ENCODE data around the gene CAMTA2.
"Not testable (repeated sequence)": the region's sequence is repeated elsewhere in the genome, so short reads cannot be mapped to it uniquely, and the experiment has no call there.

CAMTA2 gene

DNA sequence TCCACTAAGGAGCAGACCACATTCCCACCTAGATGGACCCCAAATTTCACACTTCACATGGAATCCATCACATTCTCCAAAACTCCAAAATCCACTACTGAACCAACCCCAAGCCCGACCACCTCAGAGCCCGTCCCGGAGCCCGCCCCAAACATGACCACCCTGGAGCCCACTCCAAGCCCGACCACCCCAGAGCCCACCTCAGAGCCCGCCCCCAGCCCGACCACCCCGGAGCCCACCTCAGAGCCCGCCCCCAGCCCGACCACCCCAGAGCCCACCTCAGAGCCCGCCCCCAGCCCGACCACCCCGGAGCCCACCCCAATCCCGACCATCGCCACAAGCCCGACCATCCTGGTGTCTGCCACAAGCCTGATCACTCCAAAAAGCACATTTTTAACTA lies 53.8 kb downstream of the CAMTA2 start:
- no peak overlapping the region for H3K27ac ChIP-seq (ENCODE audit: insufficient read depth, low read length, poor library complexity, severe bottlenecking)
- H3K9me3 ChIP-seq (ENCODE audit: control insufficient read depth, low read length), result no peaks in the 10 kb centered on the region
- no peak overlapping the region for H3K4me3 ChIP-seq (ENCODE audit: insufficient read depth, low read depth, low read length, poor library complexity, severe bottlenecking)
- peaks cover 22% of the 10 kb centered on the region for H3K36me3 ChIP-seq (ENCODE audit: control insufficient read depth, insufficient read depth, low read length)
- H3K27me3 ChIP-seq (replicated peaks; ENCODE audit: control insufficient read depth, insufficient read depth, low read length, poor library complexity, severe bottlenecking), result no peaks in the 10 kb centered on the region
- peaks cover 15% of the 10 kb centered on the region for H3K4me1 ChIP-seq (ENCODE audit: control insufficient read depth, insufficient read depth, low read length, poor library complexity, severe bottlenecking)
- DNase-seq, result no peak

- H3K4me3 ChIP-seq (ENCODE audit: insufficient read depth, low read depth, low read length, poor library complexity, severe bottlenecking), result no peak overlapping the region
- H3K4me1 ChIP-seq (ENCODE audit: control insufficient read depth, insufficient read depth, low read length, poor library complexity, severe bottlenecking), result peaks cover 11% of the 10 kb centered on the region
- H3K27ac ChIP-seq (ENCODE audit: insufficient read depth, low read length, poor library complexity, severe bottlenecking), result no peak overlapping the region
- H3K36me3 ChIP-seq (ENCODE audit: control insufficient read depth, insufficient read depth, low read length), result peaks cover 16% of the 10 kb centered on the region
- H3K9me3 ChIP-seq (ENCODE audit: control insufficient read depth, low read length), result no peaks in the 10 kb centered on the region
- no peak for DNase-seq
- H3K27me3 ChIP-seq (replicated peaks; ENCODE audit: control insufficient read depth, insufficient read depth, low read length, poor library complexity, severe bottlenecking), result no peaks in the 10 kb centered on the region
Observed at GRCh38 chr17:4932756-4933155, 54.7 kb downstream of the CAMTA2 start.

DNA sequence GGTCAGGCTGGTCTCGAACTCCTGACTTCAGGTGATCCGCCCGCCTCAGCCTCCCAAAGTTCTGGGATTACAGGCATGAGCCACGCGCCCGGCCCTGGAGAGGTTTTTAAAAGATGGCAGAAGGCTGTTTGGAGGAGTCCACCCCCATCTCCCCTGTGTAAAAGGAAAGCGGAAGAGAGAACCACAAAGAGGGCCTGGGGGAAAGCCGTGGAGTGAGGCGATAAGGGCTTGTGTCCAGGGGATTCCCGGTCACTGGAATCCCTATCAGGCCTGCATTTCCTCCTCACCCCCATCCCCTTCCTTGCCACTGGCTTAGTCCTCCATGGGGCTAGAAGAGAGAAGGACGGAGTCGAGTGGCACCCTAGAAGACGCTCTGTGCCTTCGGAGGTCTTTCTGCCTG lies 55.5 kb downstream of the CAMTA2 start, which contains the start of gene GP1BA:
GP1BA (plus strand) TSS at position 315 of the 400 bp plus-strand sequence. CDS start 328 bp downstream, outside the sequence.
- DNase-seq, result no peak
- Histone ChIP-seq H3K4me1 (ENCODE audit: control insufficient read depth, insufficient read depth, low read length, poor library complexity, severe bottlenecking) (peaks cover 11% of the 10 kb centered on the region), H3K27me3 (replicated peaks; ENCODE audit: control insufficient read depth, insufficient read depth, low read length, poor library complexity, severe bottlenecking) (no peaks in the 10 kb centered on the region), H3K36me3 (ENCODE audit: control insufficient read depth, insufficient read depth, low read length) (peaks cover 8% of the 10 kb centered on the region), H3K4me3 (ENCODE audit: insufficient read depth, low read depth, low read length, poor library complexity, severe bottlenecking) (no peak within 1 kb of the TSS), H3K27ac (ENCODE audit: insufficient read depth, low read length, poor library complexity, severe bottlenecking) (no peak within 1 kb of the TSS), H3K9me3 (ENCODE audit: control insufficient read depth, low read length) (no peaks in the 10 kb centered on the region)

- DNase-seq, result no peak
- H3K9me3 ChIP-seq (ENCODE audit: control insufficient read depth, low read length), result no peaks in the 10 kb centered on the region
- peaks cover 3% of the 10 kb centered on the region for H3K4me1 ChIP-seq (ENCODE audit: control insufficient read depth, insufficient read depth, low read length, poor library complexity, severe bottlenecking)
- no peak overlapping the region for H3K27ac ChIP-seq (ENCODE audit: insufficient read depth, low read length, poor library complexity, severe bottlenecking)
- H3K4me3 ChIP-seq (ENCODE audit: insufficient read depth, low read depth, low read length, poor library complexity, severe bottlenecking), result no peak overlapping the region
- no peaks in the 10 kb centered on the region for H3K36me3 ChIP-seq (ENCODE audit: control insufficient read depth, insufficient read depth, low read length)
- H3K27me3 ChIP-seq (replicated peaks; ENCODE audit: control insufficient read depth, insufficient read depth, low read length, poor library complexity, severe bottlenecking), result no peaks in the 10 kb centered on the region
Observed at GRCh38 chr17:4928881-4929280, 58.6 kb downstream of the CAMTA2 start.

DNA sequence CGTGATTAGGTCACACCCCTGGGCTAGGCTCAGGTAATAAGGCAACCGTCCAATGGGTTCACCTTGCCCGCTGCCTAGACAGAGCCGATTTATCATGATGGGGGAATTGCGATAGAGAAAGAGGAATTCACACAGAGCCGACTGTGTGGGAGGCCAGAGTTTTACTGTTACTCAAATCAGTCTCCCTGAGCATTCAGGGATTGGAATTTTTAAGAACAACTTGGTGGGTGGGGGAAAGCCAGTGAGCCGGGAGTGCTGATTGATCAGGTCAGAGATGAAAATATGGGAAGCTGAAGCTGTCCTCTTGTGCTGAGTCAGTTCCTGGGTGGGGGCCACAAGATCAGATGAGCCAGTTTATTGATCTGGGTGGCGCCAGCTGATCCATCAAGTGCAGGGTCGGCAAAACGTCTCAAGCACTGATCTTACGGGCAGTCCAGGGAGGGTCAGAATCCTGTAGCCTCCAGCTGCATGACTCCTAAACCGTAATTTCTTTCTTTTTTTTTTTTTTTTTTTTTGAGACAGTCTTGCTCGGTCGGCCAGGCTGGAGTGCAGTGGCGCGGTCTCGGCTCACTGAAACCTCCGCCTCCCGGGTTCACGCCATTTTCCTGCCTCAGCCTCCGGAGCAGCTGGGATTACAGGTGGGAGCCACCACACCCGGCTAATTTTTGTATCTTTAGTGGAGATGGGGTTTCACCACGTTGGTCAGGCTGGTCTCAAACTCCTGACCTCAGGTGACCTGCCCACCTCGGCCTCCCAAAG lies 60.7 kb downstream of the CAMTA2 start:
- H3K9me3 ChIP-seq (ENCODE audit: control insufficient read depth, low read length); DNase-seq: not testable (repeated sequence)

DNA sequence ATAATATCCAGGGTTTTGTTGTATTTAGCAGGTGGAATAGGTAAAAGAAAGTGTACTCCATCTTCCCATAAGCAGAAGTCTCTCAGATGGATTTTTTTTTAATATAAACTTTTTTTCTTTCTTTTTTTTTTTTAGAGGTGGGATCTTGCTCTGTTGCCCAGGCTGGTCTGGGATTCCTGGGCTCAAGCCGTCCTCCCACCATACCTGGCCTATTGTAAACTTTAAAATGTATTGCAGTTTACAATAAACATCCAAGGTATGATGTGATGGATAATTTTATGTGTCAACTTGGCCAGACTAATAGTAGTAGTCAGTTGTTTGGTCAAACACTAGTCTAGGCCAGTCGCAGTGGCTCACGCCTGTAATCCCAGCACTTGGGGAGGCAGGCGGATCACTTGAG lies 66.2 kb downstream of the CAMTA2 start:
- Histone ChIP-seq H3K27me3 (replicated peaks; ENCODE audit: control insufficient read depth, insufficient read depth, low read length, poor library complexity, severe bottlenecking) (no peaks in the 10 kb centered on the region), H3K36me3 (ENCODE audit: control insufficient read depth, insufficient read depth, low read length) (no peaks in the 10 kb centered on the region), H3K9me3 (ENCODE audit: control insufficient read depth, low read length) (no peaks in the 10 kb centered on the region), H3K4me3 (ENCODE audit: insufficient read depth, low read depth, low read length, poor library complexity, severe bottlenecking) (no peak overlapping the region), H3K27ac (ENCODE audit: insufficient read depth, low read length, poor library complexity, severe bottlenecking) (no peak overlapping the region), H3K4me1 (ENCODE audit: control insufficient read depth, insufficient read depth, low read length, poor library complexity, severe bottlenecking) (no peaks in the 10 kb centered on the region)
- no peak for DNase-seq

More for the DNA sequence above, 60.7 kb downstream of the CAMTA2 start:
- H3K27ac ChIP-seq (ENCODE audit: insufficient read depth, low read length, poor library complexity, severe bottlenecking); H3K27me3 ChIP-seq (replicated peaks; ENCODE audit: control insufficient read depth, insufficient read depth, low read length, poor library complexity, severe bottlenecking); H3K4me3 ChIP-seq (ENCODE audit: insufficient read depth, low read depth, low read length, poor library complexity, severe bottlenecking); H3K4me1 ChIP-seq (ENCODE audit: control insufficient read depth, insufficient read depth, low read length, poor library complexity, severe bottlenecking); H3K36me3 ChIP-seq (ENCODE audit: control insufficient read depth, insufficient read depth, low read length): not testable (repeated sequence)

- no peaks in the 10 kb centered on the region for H3K9me3 ChIP-seq (ENCODE audit: control insufficient read depth, low read length)
- H3K4me3 ChIP-seq (ENCODE audit: insufficient read depth, low read depth, low read length, poor library complexity, severe bottlenecking), result no peak overlapping the region
- no peaks in the 10 kb centered on the region for H3K4me1 ChIP-seq (ENCODE audit: control insufficient read depth, insufficient read depth, low read length, poor library complexity, severe bottlenecking)
- H3K27ac ChIP-seq (ENCODE audit: insufficient read depth, low read length, poor library complexity, severe bottlenecking), result no peak overlapping the region
- H3K36me3 ChIP-seq (ENCODE audit: control insufficient read depth, insufficient read depth, low read length), result no peaks in the 10 kb centered on the region
- no peak for DNase-seq
- no peaks in the 10 kb centered on the region for H3K27me3 ChIP-seq (replicated peaks; ENCODE audit: control insufficient read depth, insufficient read depth, low read length, poor library complexity, severe bottlenecking)
Observed at GRCh38 chr17:4920351-4921048, 67.0 kb downstream of the CAMTA2 start.

- Histone ChIP-seq H3K4me3 (ENCODE audit: insufficient read depth, low read depth, low read length, poor library complexity, severe bottlenecking) (no peak overlapping the region), H3K27ac (ENCODE audit: insufficient read depth, low read length, poor library complexity, severe bottlenecking) (no peak overlapping the region), H3K27me3 (replicated peaks; ENCODE audit: control insufficient read depth, insufficient read depth, low read length, poor library complexity, severe bottlenecking) (no peaks in the 10 kb centered on the region), H3K4me1 (ENCODE audit: control insufficient read depth, insufficient read depth, low read length, poor library complexity, severe bottlenecking) (no peaks in the 10 kb centered on the region), H3K9me3 (ENCODE audit: control insufficient read depth, low read length) (no peaks in the 10 kb centered on the region), H3K36me3 (ENCODE audit: control insufficient read depth, insufficient read depth, low read length) (no peaks in the 10 kb centered on the region)
- DNase-seq, result no peak
Observed at GRCh38 chr17:4919511-4920047, 67.9 kb downstream of the CAMTA2 start.

All from effector memory CD4-positive, alpha-beta T cell (primary cell).